K562 (cell line): Measurements from ENCODE around the gene STK11. TPM values are rescaled to one million over a fixed set of nuclear protein-coding genes. Genes with fewer than 3 reads are reported as not detected.

Experiments used
- ATF3 ChIP-seq, 2 experiments: fragments of 450-650 bp in 1 of 2; sonication (generic) in 1 of 2; formaldehyde crosslinking in 1 of 2; IDR thresholded peaks in 1 of 2; conservative IDR thresholded peaks in 1 of 2; 2 replicates each; pipeline versions ENCODE4 v1.6.1 to v1.8.1; 2016 to 2023; ENCODE audit warnings: mild to moderate bottlenecking in 2 of 2, moderate library complexity in 2 of 2, inconsistent platforms in 1 of 2, missing genetic modification reagents in 1 of 2
- CREB1 ChIP-seq, 2 experiments: sonication (generic) in 1 of 2; formaldehyde crosslinking in 1 of 2; IDR thresholded peaks; 2 replicates each; pipeline versions ENCODE4 v1.6.1 to v1.8.0; 2012 to 2022; ENCODE audit warnings: inconsistent platforms in 1 of 2, mild to moderate bottlenecking in 1 of 2, missing genetic modification reagents in 1 of 2, moderate library complexity in 1 of 2
- HDAC2 ChIP-seq: fragments of 450-650 bp; IDR thresholded peaks from 2 replicates; pipeline ENCODE4 v1.6.1; 2016; ENCODE audit warnings: mild to moderate bottlenecking
- KHSRP ChIP-seq: fragments of 450-650 bp; IDR thresholded peaks from 2 replicates; pipeline ENCODE4 v1.6.1; 2017
- MCM3 ChIP-seq: fragments of 450-650 bp; IDR thresholded peaks from 2 replicates; pipeline ENCODE4 v1.6.1; 2016
- MTA1 ChIP-seq: fragments of 450-650 bp; IDR thresholded peaks from 2 replicates; pipeline ENCODE4 v1.6.1; 2017; ENCODE audit warnings: borderline replicate concordance
- NKRF ChIP-seq: fragments of 450-650 bp; IDR thresholded peaks from 2 replicates; pipeline ENCODE4 v1.6.1; 2016; ENCODE audit warnings: borderline replicate concordance
- PREB ChIP-seq: sonication (generic); formaldehyde crosslinking; IDR thresholded peaks from 2 replicates; pipeline ENCODE4 v1.8.1; 2023; ENCODE audit warnings: mild to moderate bottlenecking, missing genetic modification reagents
- PTBP1 ChIP-seq: fragments of 200-400 bp; formaldehyde crosslinking; IDR thresholded peaks from 2 replicates; pipeline ENCODE4 v1.6.1; 2017; ENCODE audit warnings: low read depth, low read length
- SRSF3 ChIP-seq: fragments of 200-400 bp; formaldehyde crosslinking; IDR thresholded peaks from 2 replicates; pipeline ENCODE4 v1.6.1; 2016; ENCODE audit warnings: mild to moderate bottlenecking, low read length, moderate library complexity; ENCODE audit not compliant: insufficient read depth
- STAT6 ChIP-seq: sonication (generic); formaldehyde crosslinking; IDR thresholded peaks from 2 replicates; pipeline ENCODE4 v1.8.1; 2023; ENCODE audit warnings: mild to moderate bottlenecking, missing genetic modification reagents
- ZBTB9 ChIP-seq: fragments of 450-650 bp; formaldehyde crosslinking; IDR thresholded peaks from 2 replicates; pipeline ENCODE4 v1.4.0; 2020; ENCODE audit warnings: mild to moderate bottlenecking, moderate library complexity
- polyA plus RNA-seq, 8 experiments: library from polyadenylated mRNA; depleted of rRNA in 4 of 8; stranded (reverse) in 5 of 8; unstranded in 3 of 8; fragments of >200 nt; fragmentation: Nextera tagmentation in 2 of 8; fragmentation: Illumina TruSeq in 1 of 8; extraction: Ambion mirVana in 2 of 8; extraction: Trizol in 1 of 8; gene quantifications; 2 replicates each; pipeline versions ENCODE4 v1.2.1 to v1.2.3, GENCODE V29; 2011 to 2014; ENCODE audit warnings: inconsistent platforms in 1 of 8, missing spikeins in 1 of 8
- total RNA-seq, 7 experiments: library from RNA; depleted of rRNA in 6 of 7; stranded (reverse); fragments of >200 nt in 6 of 7; fragmentation: Illumina TruSeq in 2 of 7; extraction: Trizol in 2 of 7; gene quantifications; 2 replicates each; pipeline versions ENCODE4 v1.2.1 to v1.2.3, GENCODE V29; 2011 to 2021; ENCODE audit warnings: low replicate concordance in 1 of 7

STK11 gene
- total and polyA plus RNA-seq, 9 of the 15 experiments (the other 6 are each of a cell fraction or from before 2014, with no cell fraction given): 0.15 to 96.5 (median 31.7) TPM

GRCh38 chr19:1248139-1248785 is 42.7 kb downstream of the STK11 start, which contains the start of gene MIDN (continued):
- TF ChIP-seq MTA1 (peak; percentile 22; the same call in 1 of the 2 replicates), CREB1 (IDR thresholded peaks at IDR 0.05) (0 out of 2 replicates have a peak, but pooled peaks have one; percentile 25), CREB1 (CRISPR knock-in tag; IDR thresholded peaks at IDR 0.05) (no peak; the same call in 1 of the 2 replicates), ZBTB9 (no peak), HDAC2 (0 out of 2 replicates have a peak, but pooled peaks have one; percentile 8), PTBP1 (no peak), MCM3 (no peak), PREB (CRISPR knock-in tag) (peak; percentile 75; the same call in 1 of the 2 replicates), KHSRP (no peak), SRSF3 (no peak), NKRF (0 out of 2 replicates have a peak, but pooled peaks have one; percentile 28), ATF3 (IDR thresholded peaks at IDR 0.05) (peak; percentile 80), ATF3 (CRISPR knock-in tag; conservative IDR thresholded peaks at IDR 0.05) (0 out of 2 replicates have a peak, but pooled peaks have one; percentile 67), STAT6 (CRISPR knock-in tag) (no peak)
